Ammon's horn (tissue), 1 donor: ENCODE data around the gene METTL21A.

Source experiments
- DNase-seq: peaks from one replicate; pipeline ENCODE4 v3.0.0-alpha.2; 2016; ENCODE audit warnings: low spot score

The METTL21A gene

GRCh38 chr2:207624185-207625013 lies 795 bp downstream of the METTL21A start:
- DNase-seq: peak; percentile 69

- DNase-seq: no peak
Observed at GRCh38 chr2:207621501-207622039, 3.6 kb downstream of the METTL21A start.

GRCh38 chr2:207619764-207620203 lies 5.4 kb downstream of the METTL21A start:
- DNase-seq: peak; percentile 26

GRCh38 chr2:207617011-207617671 lies 8.1 kb downstream of the METTL21A start:
- no peak for DNase-seq

- no peak for DNase-seq
Observed at GRCh38 chr2:207616185-207616584, 9.0 kb downstream of the METTL21A start.

- DNase-seq: no peak
Observed at GRCh38 chr2:207614824-207615223, 10.4 kb downstream of the METTL21A start.

- no peak for DNase-seq
Observed at GRCh38 chr2:207612714-207613113, 12.5 kb downstream of the METTL21A start.

- DNase-seq: no peak
Observed at GRCh38 chr2:207606829-207607228, 18.4 kb downstream of the METTL21A start.

- no peak for DNase-seq
Observed at GRCh38 chr2:207606399-207606798, 18.8 kb downstream of the METTL21A start.

GRCh38 chr2:207603486-207603885 lies 21.7 kb downstream of the METTL21A start:
- no peak for DNase-seq

GRCh38 chr2:207601774-207602173 lies 23.4 kb downstream of the METTL21A start:
- no peak for DNase-seq

- DNase-seq: no peak
Observed at GRCh38 chr2:207600231-207600630, 25.0 kb downstream of the METTL21A start.

GRCh38 chr2:207599636-207600035 lies 25.6 kb downstream of the METTL21A start:
- no peak for DNase-seq

- no peak for DNase-seq
Observed at GRCh38 chr2:207594731-207595130, 30.5 kb downstream of the METTL21A start.

GRCh38 chr2:207594264-207594663 lies 30.9 kb downstream of the METTL21A start:
- DNase-seq: no peak

GRCh38 chr2:207593277-207593676 lies 31.9 kb downstream of the METTL21A start:
- no peak for DNase-seq

- no peak for DNase-seq
Observed at GRCh38 chr2:207589143-207589542, 36.1 kb downstream of the METTL21A start.

GRCh38 chr2:207587305-207587704 lies 37.9 kb downstream of the METTL21A start:
- DNase-seq: no peak

GRCh38 chr2:207584952-207585351 lies 40.2 kb downstream of the METTL21A start:
- no peak for DNase-seq

- DNase-seq: no peak
Observed at GRCh38 chr2:207571370-207571769, 53.8 kb downstream of the METTL21A start.

GRCh38 chr2:207567671-207568070 lies 57.5 kb downstream of the METTL21A start:
- DNase-seq: no peak

GRCh38 chr2:207565736-207566500 lies 59.3 kb downstream of the METTL21A start:
- no peak for DNase-seq
